ENCODE data around the gene TMC1.
A peak's percentile ranks its signal among the peaks of the same experiment; 100 is the strongest.

Gene TMC1

DNA sequence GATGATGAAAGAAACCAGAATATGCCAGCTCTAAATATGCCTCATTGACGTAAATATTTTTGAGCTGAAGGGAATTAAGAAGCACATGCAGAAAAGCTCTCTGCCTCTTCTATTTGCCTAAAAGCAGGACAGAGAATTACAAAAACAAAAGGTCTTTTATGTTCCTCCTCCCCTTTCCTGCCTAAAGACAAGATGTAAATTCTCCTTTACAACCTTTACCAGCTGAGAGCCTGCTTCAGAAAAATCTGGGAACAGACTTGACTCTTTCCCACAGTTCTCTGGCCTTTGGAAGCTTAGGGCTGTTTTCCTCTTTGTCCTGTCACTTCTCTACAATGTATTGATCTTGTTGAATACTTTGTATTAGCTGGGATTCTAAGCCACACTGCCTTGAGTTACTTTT is 199.7 kb downstream of the TMC1 start:
- H3K27ac ChIP-seq (ENCODE audit: low read depth, low read length) = no peak overlapping the region
- peaks cover 0 to 9% (median 0%) of the 10 kb centered on the region in 5 donors for H3K4me1 ChIP-seq (ENCODE audit: control insufficient read depth in 5 of 5, insufficient read depth in 5 of 5, low read length in 5 of 5)
- H3K9me3 ChIP-seq (ENCODE audit: control insufficient read depth in 5 of 5, low read length in 5 of 5) = peaks cover 0 to 10% (median 0%) of the 10 kb centered on the region in 5 donors
- no peaks in the 10 kb centered on the region for H3K36me3 ChIP-seq (ENCODE audit: control insufficient read depth in 5 of 5, insufficient read depth in 5 of 5, low read length in 5 of 5)
- no peaks in the 10 kb centered on the region for H3K27me3 ChIP-seq (ENCODE audit: control insufficient read depth in 5 of 5, insufficient read depth in 4 of 5, low read length in 5 of 5)
- no peak overlapping the region for H3K9ac ChIP-seq (ENCODE audit: low read length in 5 of 5)
- no peak overlapping the region for H3K4me3 ChIP-seq (ENCODE audit: low read depth in 1 of 5, low read length in 5 of 5)

DNA sequence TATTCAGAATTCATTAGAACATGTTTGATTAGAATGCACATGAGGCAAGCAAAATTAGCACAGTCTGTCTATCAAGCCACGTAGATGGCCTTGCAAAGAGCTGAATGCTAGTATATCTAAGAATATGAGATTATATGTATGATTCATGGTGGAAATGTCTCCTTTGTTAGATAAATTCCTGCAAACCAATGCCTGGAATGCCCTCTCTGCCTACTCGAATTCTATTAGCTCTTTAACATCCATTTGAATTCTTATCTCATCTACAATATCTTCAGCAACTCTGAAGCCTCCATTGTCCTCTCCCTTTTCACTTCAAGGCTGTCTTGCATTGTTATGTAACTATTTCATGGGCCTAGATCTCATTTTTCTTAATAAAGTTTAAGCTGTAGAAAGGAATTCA is 205.5 kb downstream of the TMC1 start:
- H3K27ac ChIP-seq (ENCODE audit: low read depth, low read length) = no peak overlapping the region
- H3K4me1 ChIP-seq (ENCODE audit: control insufficient read depth in 5 of 5, insufficient read depth in 5 of 5, low read length in 5 of 5) = no peaks in the 10 kb centered on the region
- peaks cover 0 to 10% (median 0%) of the 10 kb centered on the region in 5 donors for H3K9me3 ChIP-seq (ENCODE audit: control insufficient read depth in 5 of 5, low read length in 5 of 5)
- no peaks in the 10 kb centered on the region for H3K27me3 ChIP-seq (ENCODE audit: control insufficient read depth in 5 of 5, insufficient read depth in 4 of 5, low read length in 5 of 5)
- no peaks in the 10 kb centered on the region for H3K36me3 ChIP-seq (ENCODE audit: control insufficient read depth in 5 of 5, insufficient read depth in 5 of 5, low read length in 5 of 5)
- H3K9ac ChIP-seq (ENCODE audit: low read length in 5 of 5) = no peak overlapping the region
- H3K4me3 ChIP-seq (ENCODE audit: low read depth in 1 of 5, low read length in 5 of 5) = no peak overlapping the region

DNA sequence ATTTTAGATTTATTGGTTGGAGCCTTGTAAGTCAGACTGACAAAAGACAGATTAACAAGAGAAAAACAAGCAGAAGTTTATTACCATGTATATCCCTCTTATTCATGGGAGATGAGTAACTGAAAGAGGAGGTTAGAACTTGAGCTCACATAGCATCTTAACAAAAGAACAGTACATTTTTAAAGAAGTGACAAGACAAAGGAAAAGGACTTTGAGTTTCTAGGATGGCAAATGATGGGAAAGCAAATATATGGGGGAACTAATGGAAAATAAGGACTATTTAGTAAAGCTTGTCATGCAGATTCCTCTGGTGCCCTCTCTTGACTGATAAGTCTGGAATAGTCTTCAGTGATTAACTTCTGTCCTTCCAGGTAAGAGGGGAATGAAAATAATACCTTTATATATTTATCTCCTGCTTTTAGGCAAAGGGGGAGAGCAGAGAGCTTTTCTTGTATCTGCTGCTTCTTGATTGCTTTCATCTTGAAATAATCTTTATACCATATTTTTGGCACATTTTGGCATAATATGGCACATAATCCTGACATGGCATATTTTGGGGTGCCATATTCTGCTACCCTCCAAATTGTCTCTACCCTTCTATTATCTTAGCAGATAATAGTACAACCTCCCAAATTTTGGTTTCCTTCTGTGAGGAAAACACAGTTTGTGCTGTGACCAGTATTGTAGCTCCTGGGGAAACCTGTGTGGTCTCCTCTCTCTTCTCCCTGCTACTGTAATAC is 206.8 kb downstream of the TMC1 start:
- no peaks in the 10 kb centered on the region for H3K4me1 ChIP-seq (ENCODE audit: control insufficient read depth in 5 of 5, insufficient read depth in 5 of 5, low read length in 5 of 5)
- H3K27me3 ChIP-seq (ENCODE audit: control insufficient read depth in 5 of 5, insufficient read depth in 4 of 5, low read length in 5 of 5) = no peaks in the 10 kb centered on the region
- no peaks in the 10 kb centered on the region for H3K36me3 ChIP-seq (ENCODE audit: control insufficient read depth in 5 of 5, insufficient read depth in 5 of 5, low read length in 5 of 5)
- H3K4me3 ChIP-seq (ENCODE audit: low read depth in 1 of 5, low read length in 5 of 5) = no peak overlapping the region
- no peak overlapping the region for H3K9ac ChIP-seq (ENCODE audit: low read length in 5 of 5)
- no peaks in the 10 kb centered on the region for H3K9me3 ChIP-seq (ENCODE audit: control insufficient read depth in 5 of 5, low read length in 5 of 5)
- H3K27ac ChIP-seq (ENCODE audit: low read depth, low read length) = no peak overlapping the region

DNA sequence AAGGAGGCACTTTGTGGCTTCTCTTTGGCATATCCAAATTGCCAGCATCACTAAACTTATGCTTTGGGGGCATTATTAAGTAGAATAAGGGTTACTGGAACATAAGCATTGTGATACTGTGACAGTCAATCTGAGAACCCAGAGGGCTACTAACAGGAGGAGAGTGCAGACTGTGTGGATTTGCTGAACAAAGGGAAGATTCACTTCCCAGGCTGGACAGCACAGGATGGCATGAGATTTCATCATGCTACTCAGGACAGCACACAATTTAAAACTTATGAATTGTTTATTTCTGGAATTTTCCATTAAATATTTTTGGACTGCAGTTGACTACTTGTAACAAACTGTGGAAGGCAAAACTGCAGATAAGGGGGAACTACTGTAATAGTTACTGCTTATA is 212.5 kb downstream of the TMC1 start:
- H3K27me3 ChIP-seq (ENCODE audit: control insufficient read depth in 5 of 5, insufficient read depth in 4 of 5, low read length in 5 of 5) = no peaks in the 10 kb centered on the region
- H3K27ac ChIP-seq (ENCODE audit: low read depth, low read length) = peak overlapping the region; percentile 59
- H3K9me3 ChIP-seq (ENCODE audit: control insufficient read depth in 5 of 5, low read length in 5 of 5) = no peaks in the 10 kb centered on the region
- peaks cover 0 to 19% (median 9%) of the 10 kb centered on the region in 5 donors for H3K4me1 ChIP-seq (ENCODE audit: control insufficient read depth in 5 of 5, insufficient read depth in 5 of 5, low read length in 5 of 5)
- no peak overlapping the region for H3K9ac ChIP-seq (ENCODE audit: low read length in 5 of 5)
- no peak overlapping the region for H3K4me3 ChIP-seq (ENCODE audit: low read depth in 1 of 5, low read length in 5 of 5)
- H3K36me3 ChIP-seq (ENCODE audit: control insufficient read depth in 5 of 5, insufficient read depth in 5 of 5, low read length in 5 of 5) = no peaks in the 10 kb centered on the region

GRCh38 chr9:72734631-72735030 is 213.2 kb downstream of the TMC1 start:
- Histone ChIP-seq H3K9ac (ENCODE audit: low read length in 5 of 5) (no peak overlapping the region), H3K36me3 (ENCODE audit: control insufficient read depth in 5 of 5, insufficient read depth in 5 of 5, low read length in 5 of 5) (no peaks in the 10 kb centered on the region), H3K27ac (ENCODE audit: low read depth, low read length) (peak overlapping the region; percentile 59), H3K27me3 (ENCODE audit: control insufficient read depth in 5 of 5, insufficient read depth in 4 of 5, low read length in 5 of 5) (no peaks in the 10 kb centered on the region), H3K4me3 (ENCODE audit: low read depth in 1 of 5, low read length in 5 of 5) (no peak overlapping the region), H3K9me3 (ENCODE audit: control insufficient read depth in 5 of 5, low read length in 5 of 5) (no peaks in the 10 kb centered on the region), H3K4me1 (ENCODE audit: control insufficient read depth in 5 of 5, insufficient read depth in 5 of 5, low read length in 5 of 5) (peaks cover 0 to 19% (median 9%) of the 10 kb centered on the region in 5 donors)

DNA sequence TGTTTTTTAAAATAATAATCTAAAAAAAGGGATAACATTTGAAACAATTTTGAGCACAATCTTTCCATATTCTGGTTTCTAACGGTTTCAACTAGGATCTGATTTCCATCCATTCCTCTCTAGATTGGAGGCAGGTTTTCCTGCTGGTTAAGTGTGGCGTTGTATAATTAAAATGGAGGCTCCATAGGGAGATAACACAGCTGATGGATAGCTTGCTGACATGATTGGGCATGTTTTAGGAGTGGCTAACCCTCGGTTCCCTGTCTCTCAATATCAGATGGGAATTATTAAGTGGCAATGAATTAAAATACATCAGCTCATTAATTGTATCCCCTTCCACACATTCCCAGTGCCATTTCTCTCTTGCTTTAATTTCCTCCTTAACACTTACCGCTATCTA is 222.4 kb downstream of the TMC1 start:
- no peaks in the 10 kb centered on the region for H3K9me3 ChIP-seq (ENCODE audit: control insufficient read depth in 5 of 5, low read length in 5 of 5)

GRCh38 chr9:72749276-72749675 is 227.9 kb downstream of the TMC1 start:
- Histone ChIP-seq H3K4me3 (ENCODE audit: low read depth in 1 of 5, low read length in 5 of 5) (no peak overlapping the region), H3K9me3 (ENCODE audit: control insufficient read depth in 5 of 5, low read length in 5 of 5) (no peaks in the 10 kb centered on the region), H3K4me1 (ENCODE audit: control insufficient read depth in 5 of 5, insufficient read depth in 5 of 5, low read length in 5 of 5) (no peaks in the 10 kb centered on the region), H3K9ac (ENCODE audit: low read length in 5 of 5) (no peak overlapping the region), H3K27ac (ENCODE audit: low read depth, low read length) (no peak overlapping the region), H3K27me3 (ENCODE audit: control insufficient read depth in 5 of 5, insufficient read depth in 4 of 5, low read length in 5 of 5) (no peaks in the 10 kb centered on the region), H3K36me3 (ENCODE audit: control insufficient read depth in 5 of 5, insufficient read depth in 5 of 5, low read length in 5 of 5) (no peaks in the 10 kb centered on the region)

More for the DNA sequence above, 222.4 kb downstream of the TMC1 start:
- no peaks in the 10 kb centered on the region for H3K4me1 ChIP-seq (ENCODE audit: control insufficient read depth in 5 of 5, insufficient read depth in 5 of 5, low read length in 5 of 5)
- no peak overlapping the region for H3K27ac ChIP-seq (ENCODE audit: low read depth, low read length)
- H3K4me3 ChIP-seq (ENCODE audit: low read depth in 1 of 5, low read length in 5 of 5) = no peak overlapping the region
- no peaks in the 10 kb centered on the region for H3K27me3 ChIP-seq (ENCODE audit: control insufficient read depth in 5 of 5, insufficient read depth in 4 of 5, low read length in 5 of 5)
- H3K9ac ChIP-seq (ENCODE audit: low read length in 5 of 5) = no peak overlapping the region
- H3K36me3 ChIP-seq (ENCODE audit: control insufficient read depth in 5 of 5, insufficient read depth in 5 of 5, low read length in 5 of 5) = no peaks in the 10 kb centered on the region

- Histone ChIP-seq H3K36me3 (ENCODE audit: control insufficient read depth in 5 of 5, insufficient read depth in 5 of 5, low read length in 5 of 5) (no peaks in the 10 kb centered on the region), H3K4me3 (ENCODE audit: low read depth in 1 of 5, low read length in 5 of 5) (no peak overlapping the region), H3K9ac (ENCODE audit: low read length in 5 of 5) (no peak overlapping the region), H3K4me1 (ENCODE audit: control insufficient read depth in 5 of 5, insufficient read depth in 5 of 5, low read length in 5 of 5) (no peaks in the 10 kb centered on the region), H3K27me3 (ENCODE audit: control insufficient read depth in 5 of 5, insufficient read depth in 4 of 5, low read length in 5 of 5) (no peaks in the 10 kb centered on the region), H3K27ac (ENCODE audit: low read depth, low read length) (no peak overlapping the region), H3K9me3 (ENCODE audit: control insufficient read depth in 5 of 5, low read length in 5 of 5) (no peaks in the 10 kb centered on the region)
These were observed 230.1 kb downstream of the TMC1 start for GRCh38 chr9:72751541-72751940.

- Histone ChIP-seq H3K27me3 (ENCODE audit: control insufficient read depth in 5 of 5, insufficient read depth in 4 of 5, low read length in 5 of 5) (no peaks in the 10 kb centered on the region), H3K9me3 (ENCODE audit: control insufficient read depth in 5 of 5, low read length in 5 of 5) (no peaks in the 10 kb centered on the region), H3K36me3 (ENCODE audit: control insufficient read depth in 5 of 5, insufficient read depth in 5 of 5, low read length in 5 of 5) (no peaks in the 10 kb centered on the region), H3K9ac (ENCODE audit: low read length in 5 of 5) (no peak overlapping the region), H3K4me3 (ENCODE audit: low read depth in 1 of 5, low read length in 5 of 5) (no peak overlapping the region), H3K27ac (ENCODE audit: low read depth, low read length) (no peak overlapping the region), H3K4me1 (ENCODE audit: control insufficient read depth in 5 of 5, insufficient read depth in 5 of 5, low read length in 5 of 5) (no peaks in the 10 kb centered on the region)
These were observed 232.0 kb downstream of the TMC1 start for GRCh38 chr9:72753266-72753893.

GRCh38 chr9:72755836-72756235 is 234.4 kb downstream of the TMC1 start:
- Histone ChIP-seq H3K27me3 (ENCODE audit: control insufficient read depth in 5 of 5, insufficient read depth in 4 of 5, low read length in 5 of 5) (no peaks in the 10 kb centered on the region), H3K36me3 (ENCODE audit: control insufficient read depth in 5 of 5, insufficient read depth in 5 of 5, low read length in 5 of 5) (no peaks in the 10 kb centered on the region), H3K9ac (ENCODE audit: low read length in 5 of 5) (no peak overlapping the region), H3K27ac (ENCODE audit: low read depth, low read length) (no peak overlapping the region), H3K4me3 (ENCODE audit: low read depth in 1 of 5, low read length in 5 of 5) (no peak overlapping the region), H3K4me1 (ENCODE audit: control insufficient read depth in 5 of 5, insufficient read depth in 5 of 5, low read length in 5 of 5) (no peaks in the 10 kb centered on the region), H3K9me3 (ENCODE audit: control insufficient read depth in 5 of 5, low read length in 5 of 5) (no peaks in the 10 kb centered on the region)

Data from subcutaneous abdominal adipose tissue (tissue), 5 donors.